ENCODE data around the gene TRIM32. TPM values are rescaled to one million over a fixed set of nuclear protein-coding genes. Genes with fewer than 3 reads are reported as not detected.

Gene TRIM32
- total RNA-seq, 1 donor from 2014 or later, result 12.8 TPM

DNA sequence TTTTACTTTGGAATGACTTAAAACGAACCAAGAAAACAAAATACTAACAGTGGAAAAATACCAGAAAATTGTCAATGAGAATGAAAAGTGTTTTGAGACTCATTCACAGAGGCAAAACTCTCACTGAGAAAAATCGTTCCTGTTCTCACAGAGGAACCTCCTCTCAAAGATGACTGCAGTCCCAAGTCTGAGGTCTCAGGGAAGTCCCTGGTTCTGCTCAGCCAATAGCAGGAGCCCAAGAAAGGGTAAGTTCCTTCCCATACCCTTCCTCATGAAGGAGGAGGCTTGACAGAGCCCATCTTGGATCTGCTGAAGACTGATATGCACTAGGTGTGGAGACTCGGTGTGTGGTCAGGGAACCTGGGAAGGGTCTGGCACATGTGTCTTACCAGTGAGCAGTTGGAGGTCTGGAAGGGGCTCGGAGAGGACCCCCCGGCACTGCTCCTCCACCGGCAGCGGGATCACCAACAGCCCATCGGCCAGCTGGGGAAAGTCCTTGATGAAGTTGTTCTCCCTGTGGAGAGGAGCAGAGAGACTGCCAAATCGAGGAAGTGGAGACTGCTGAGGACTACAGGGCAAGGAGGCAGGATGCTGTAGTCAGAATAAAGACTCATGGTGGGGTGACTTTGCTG is 46.0 kb downstream of the TRIM32 start:
- no peak overlapping the region for H3K4me3 ChIP-seq
- intact Hi-C loops (cut with DNase I), result no loop called here
- TF ChIP-seq POLR2AphosphoS5 (IDR thresholded peaks at IDR 0.05; ENCODE audit: insufficient read depth in 1 of 2, low read depth in 1 of 2) (no peak), CTCF (IDR thresholded peaks at IDR 0.05) (no peak), POLR2A (IDR thresholded peaks at IDR 0.05) (no peak)
- DNase-seq (ENCODE audit: extremely low spot score in 2 of 2), result no peak
- H3K4me1 ChIP-seq, result no peaks in the 10 kb centered on the region
- no peaks in the 10 kb centered on the region for H3K27me3 ChIP-seq
- H3K36me3 ChIP-seq, result no peaks in the 10 kb centered on the region
- no peak overlapping the region for H3K27ac ChIP-seq
- no peaks in the 10 kb centered on the region for H3K9me3 ChIP-seq

DNA sequence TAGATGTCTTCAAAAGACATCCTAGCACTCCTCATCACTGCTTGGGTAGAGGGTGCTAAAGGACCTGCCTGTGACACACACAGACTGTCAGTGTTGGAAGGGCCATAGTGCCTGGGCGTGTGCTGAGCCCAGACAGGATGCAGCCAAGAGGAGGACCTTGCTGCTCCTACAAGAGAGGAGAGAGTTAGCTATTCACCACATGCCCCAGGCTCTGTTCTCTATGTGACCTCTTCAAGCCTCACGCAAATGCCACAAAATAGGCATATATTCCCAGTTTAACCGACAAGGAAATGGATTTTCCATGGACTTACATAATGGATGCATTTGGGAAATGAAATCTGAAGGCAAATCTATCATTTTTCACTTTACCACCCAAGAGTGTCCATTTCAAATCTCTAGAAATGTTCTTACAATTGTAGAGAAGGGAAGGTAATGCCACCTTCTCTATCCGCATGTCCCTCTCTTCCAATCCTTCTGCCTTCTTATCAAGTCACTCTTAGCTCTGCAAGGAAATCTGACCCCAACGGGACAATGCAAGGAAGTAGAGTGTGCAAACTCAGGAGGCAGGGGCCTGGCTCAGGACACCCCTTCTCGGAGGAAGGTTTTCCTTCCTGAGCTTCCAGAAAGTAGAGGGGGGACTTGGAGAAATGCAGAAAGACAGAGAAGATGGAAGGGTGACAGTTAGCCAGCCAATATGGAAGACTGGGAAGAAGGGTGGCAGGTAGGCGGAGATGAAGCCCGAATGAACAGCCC is 49.5 kb downstream of the TRIM32 start:
- H3K9me3 ChIP-seq, result no peaks in the 10 kb centered on the region
- intact Hi-C loops (cut with DNase I), result no loop called here
- no peaks in the 10 kb centered on the region for H3K36me3 ChIP-seq
- H3K4me3 ChIP-seq, result no peak overlapping the region
- DNase-seq (ENCODE audit: extremely low spot score in 2 of 2), result no peak
- TF ChIP-seq POLR2AphosphoS5 (IDR thresholded peaks at IDR 0.05; ENCODE audit: insufficient read depth in 1 of 2, low read depth in 1 of 2) (no peak), CTCF (IDR thresholded peaks at IDR 0.05) (no peak), POLR2A (IDR thresholded peaks at IDR 0.05) (no peak)
- H3K27ac ChIP-seq, result no peak overlapping the region
- no peaks in the 10 kb centered on the region for H3K27me3 ChIP-seq
- H3K4me1 ChIP-seq, result no peaks in the 10 kb centered on the region

GRCh38 chr9:116737152-116737546 is 50.0 kb downstream of the TRIM32 start:
- Histone ChIP-seq H3K4me3 (no peak overlapping the region), H3K27ac (no peak overlapping the region), H3K9me3 (no peaks in the 10 kb centered on the region), H3K27me3 (no peaks in the 10 kb centered on the region), H3K36me3 (no peaks in the 10 kb centered on the region), H3K4me1 (no peaks in the 10 kb centered on the region)
- peak in 2 of 3 experiments; percentile 46 to 75 for TF ChIP-seq CTCF (IDR thresholded peaks at IDR 0.05)
- TF ChIP-seq POLR2A (IDR thresholded peaks at IDR 0.05), result no peak
- no peak for DNase-seq (ENCODE audit: extremely low spot score in 2 of 2)
- intact Hi-C loops (cut with DNase I), result no loop called here

- no peaks in the 10 kb centered on the region for H3K9me3 ChIP-seq
- H3K27ac ChIP-seq, result no peak overlapping the region
- no peaks in the 10 kb centered on the region for H3K4me1 ChIP-seq
- no peaks in the 10 kb centered on the region for H3K27me3 ChIP-seq
- no peak for DNase-seq (ENCODE audit: extremely low spot score in 2 of 2)
- intact Hi-C loops (cut with DNase I), result no loop called here
- no peak for TF ChIP-seq POLR2A (IDR thresholded peaks at IDR 0.05)
- TF ChIP-seq POLR2AphosphoS5 (IDR thresholded peaks at IDR 0.05; ENCODE audit: insufficient read depth in 1 of 2, low read depth in 1 of 2), result no peak
- no peak for TF ChIP-seq CTCF (IDR thresholded peaks at IDR 0.05)
- H3K36me3 ChIP-seq, result no peaks in the 10 kb centered on the region
- no peak overlapping the region for H3K4me3 ChIP-seq
Observed at GRCh38 chr9:116741086-116741740, 54.1 kb downstream of the TRIM32 start.

- Histone ChIP-seq H3K4me3 (no peak overlapping the region), H3K4me1 (no peaks in the 10 kb centered on the region), H3K36me3 (no peaks in the 10 kb centered on the region), H3K27me3 (no peaks in the 10 kb centered on the region), H3K9me3 (no peaks in the 10 kb centered on the region), H3K27ac (no peak overlapping the region)
- no peak for TF ChIP-seq CTCF (IDR thresholded peaks at IDR 0.05)
- no peak for TF ChIP-seq POLR2AphosphoS5 (IDR thresholded peaks at IDR 0.05; ENCODE audit: insufficient read depth in 1 of 2, low read depth in 1 of 2)
- no peak for TF ChIP-seq POLR2A (IDR thresholded peaks at IDR 0.05)
- no peak for DNase-seq (ENCODE audit: extremely low spot score in 2 of 2)
- intact Hi-C loops (cut with DNase I), result no loop called here
Observed at GRCh38 chr9:116741742-116742141, 54.6 kb downstream of the TRIM32 start.
